ENCODE results near the gene DDI2. TPM values are rescaled to one million over a fixed set of nuclear protein-coding genes. Genes with fewer than 3 reads are reported as not detected.

The DDI2 gene
- total and polyA plus RNA-seq, 10 of the 15 experiments (the other 5 are each of a cell fraction or from before 2014, with no cell fraction given) = 3.3 to 33.1 (median 11.6) TPM

- peak overlapping the region; percentile 13; the same call in 1 of the 2 replicates for H3K4me3 ChIP-seq
- TF ChIP-seq POLR2A (IDR thresholded peaks at IDR 0.05; ENCODE audit: low read depth, low read length) (no peak), ATF3 (IDR thresholded peaks at IDR 0.05; ENCODE audit: borderline replicate concordance, extremely low read depth, low read depth, low read length) (no peak), SMAD5 (IDR thresholded peaks at IDR 0.05; ENCODE audit: low read depth) (no peak), RBBP5 (conservative IDR thresholded peaks at IDR 0.05) (no peak), ZBTB4 (CRISPR knock-in tag; IDR thresholded peaks at IDR 0.05) (no peak), SUZ12 (IDR thresholded peaks at IDR 0.05; ENCODE audit: unreplicated experiment) (no peak)
- ChIA-PET POLR2A (interaction anchor here (0.5 to 0.6 kb wide), 2 partner anchors 49 to 755 kb away, joined by 3 to 4 read pairs; no protein-coding TSS in a partner anchor), RAD21 (ENCODE audit: unreplicated experiment) (interaction anchor here (0.5 to 1.1 kb wide), 4 partner anchors 15 to 76 kb away, joined by 3 to 6 read pairs (median 3); no protein-coding TSS in a partner anchor), CTCF (interaction anchor here (1.0 to 1.7 kb wide), 2 partner anchors 9 to 28 kb away, joined by 3 to 11 read pairs; no protein-coding TSS in a partner anchor), SMC1A (ENCODE audit: uncharacterized antibody, unreplicated experiment) (interaction anchor here (0.8 to 2.0 kb wide), 5 partner anchors 9 to 568 kb away, joined by 3 to 5 read pairs (median 5); no protein-coding TSS in a partner anchor)
- H4K20me1 ChIP-seq (ENCODE audit: control insufficient read depth, insufficient read depth) = no peaks in the 10 kb centered on the region
- no peaks in the 10 kb centered on the region; a peak in 1 of 4 replicates for H3K36me3 ChIP-seq (ENCODE audit: control insufficient read depth in 2 of 2, insufficient read depth in 2 of 2, low read length in 1 of 2)
- H3K79me2 ChIP-seq (ENCODE audit: control insufficient read depth, insufficient read depth, low read length) = peaks cover 78% of the 10 kb centered on the region
- H3K27me3 ChIP-seq (replicated peaks in 1 of 2; ENCODE audit: control insufficient read depth in 2 of 2, insufficient read depth in 2 of 2, low read length in 1 of 2) = no peaks in the 10 kb centered on the region
- no peak overlapping the region for H3K9ac ChIP-seq (ENCODE audit: control insufficient read depth, insufficient read depth, low read length)
- H3K4me2 ChIP-seq (ENCODE audit: control insufficient read depth, insufficient read depth) = peak overlapping the region; percentile 78
- WGBS (ENCODE audit: insufficient coverage, insufficient replicate concordance, low lambda C conversion rate, missing lambda C conversion rate) = 91% methylated on average over 7 of the region's 7 CpGs
- intact Hi-C loops (cut with micrococcal nuclease; ENCODE audit: unreplicated experiment) = no loop called here
- FAIRE-seq (no peak), ATAC-seq (no peak), DNase-seq (ENCODE audit: low read depth, low spot score) (no peak)
- H3K9me3 ChIP-seq (replicated peaks; ENCODE audit: control insufficient read depth, insufficient read depth, low read length) = no peaks in the 10 kb centered on the region
- in situ Hi-C loops (cut with MboI) = no loop called here
- H2AFZ ChIP-seq (ENCODE audit: control insufficient read depth, low read depth, low read length) = no peak overlapping the region
- BruUV-seq (replicated peaks) = no TSS peak
- no peak overlapping the region for H3K27ac ChIP-seq (ENCODE audit: control insufficient read depth, insufficient read depth)
- peaks cover 14% of the 10 kb centered on the region for H3K4me1 ChIP-seq (ENCODE audit: control insufficient read depth, insufficient read depth, low read length)
These were observed 3.8 kb downstream of the DDI2 start for GRCh38 chr1:15620902-15621682.

Measured in GM12878 (cell line).